Activated CD8-positive, alpha-beta memory T cell treated with anti-CD3 and anti-CD28 coated beads for 36 hours (primary cell): ENCODE data around the gene WBP1L. TPM values are rescaled to one million over a fixed set of nuclear protein-coding genes. Genes with fewer than 3 reads are reported as not detected.

Experiments
- CTCF ChIA-PET: fragments of 350-600 bp; sonication (Branson Sonifier 250); formaldehyde crosslinking; loops from one replicate; lab custom pipeline; 2021; ENCODE audit warnings: antibody characterized with exemption; lab: Charles Lee
- POLR2A ChIA-PET: fragments of 350-600 bp; sonication (Branson Sonifier 250); formaldehyde crosslinking; loops from one replicate; lab custom pipeline; 2021; ENCODE audit warnings: antibody characterized with exemption; lab: Charles Lee
- total RNA-seq, 2 experiments: library from RNA; stranded (reverse); gene quantifications; one replicate each; pipeline ENCODE4 v1.2.3, GENCODE V29; 2021

The WBP1L gene
- total RNA-seq, 2 experiments from 2014 or later: 12.7 to 13.8 TPM

GRCh38 chr10:102791754-102792395 is 48.1 kb downstream of the WBP1L start:
- ChIA-PET CTCF (interaction anchor here (0.6 kb wide), 1 partner anchor 8 kb away, joined by 3 read pairs; no protein-coding TSS in a partner anchor), POLR2A (interaction anchor here (0.6 kb wide), 1 partner anchor 13 kb away, joined by 5 read pairs; no protein-coding TSS in a partner anchor)

GRCh38 chr10:102795453-102796406 is 52.0 kb downstream of the WBP1L start:
- POLR2A ChIA-PET: no interaction called here
- CTCF ChIA-PET: interaction anchor here (0.6 kb wide), 1 partner anchor 1518 kb away, joined by 3 read pairs; no protein-coding TSS in a partner anchor

- POLR2A ChIA-PET: no interaction called here
- CTCF ChIA-PET: interaction anchor here (0.6 kb wide), 2 partner anchors 100 to 1518 kb away, joined by 3 read pairs; no protein-coding TSS in a partner anchor
Measured at GRCh38 chr10:102796407-102797176, 52.8 kb downstream of the WBP1L start.

- POLR2A ChIA-PET: no interaction called here
- CTCF ChIA-PET: no interaction called here
Measured at GRCh38 chr10:102799691-102800471, 56.1 kb downstream of the WBP1L start.

DNA sequence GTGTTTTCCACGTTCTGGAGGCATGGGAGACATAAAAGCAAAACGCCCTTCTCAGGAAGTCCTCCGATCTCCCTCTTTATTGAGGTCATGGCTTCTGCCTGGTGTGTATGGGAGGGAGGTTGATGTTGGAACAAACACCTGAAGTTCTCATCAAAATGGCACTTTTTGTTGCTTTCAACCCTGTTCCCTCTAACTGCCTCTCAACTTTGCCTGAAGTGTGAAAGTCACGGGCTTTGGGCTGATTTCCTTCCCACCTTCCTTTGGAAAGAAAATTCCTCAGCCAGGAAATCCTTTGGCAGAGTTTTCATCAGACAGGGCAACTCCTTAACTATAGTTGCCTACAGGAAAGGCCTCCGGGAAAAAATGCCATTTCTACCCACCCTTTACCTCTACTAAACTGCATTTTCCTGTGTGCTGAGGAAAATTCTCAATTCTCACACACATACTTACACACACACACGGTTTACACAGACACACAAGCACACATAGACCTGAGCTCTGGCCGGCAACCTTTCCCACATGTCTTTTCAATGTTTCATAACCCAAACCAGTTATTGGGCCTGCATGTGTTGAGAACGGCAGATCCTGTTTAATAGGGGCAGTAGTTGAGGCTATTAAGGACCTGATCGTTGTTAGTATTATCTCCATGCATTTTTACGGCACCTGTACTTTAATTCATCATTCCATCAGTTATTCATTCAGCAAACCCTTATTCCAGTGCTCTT is 57.0 kb downstream of the WBP1L start:
- ChIA-PET POLR2A (no interaction called here), CTCF (no interaction called here)

DNA sequence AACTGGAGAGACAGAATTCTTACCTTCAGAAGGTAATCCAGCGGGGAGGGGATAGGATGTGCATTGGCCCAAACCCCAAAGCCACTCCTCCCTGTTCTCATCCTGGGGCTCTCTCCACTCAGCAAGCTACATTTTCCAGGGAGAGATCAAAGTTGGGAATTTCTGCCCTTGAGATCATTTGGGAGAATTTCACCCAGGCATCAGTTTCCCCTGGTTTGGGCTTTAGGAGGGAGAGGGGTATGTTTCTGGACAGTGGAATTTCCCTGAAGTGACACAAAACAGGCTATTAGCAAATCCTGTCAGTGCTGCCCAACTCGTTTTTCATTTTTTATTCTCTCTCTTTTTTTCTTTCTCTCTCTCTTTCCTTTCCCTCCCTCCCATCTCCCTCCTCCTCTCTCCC is 57.7 kb downstream of the WBP1L start:
- CTCF ChIA-PET: no interaction called here
- POLR2A ChIA-PET: no interaction called here

DNA sequence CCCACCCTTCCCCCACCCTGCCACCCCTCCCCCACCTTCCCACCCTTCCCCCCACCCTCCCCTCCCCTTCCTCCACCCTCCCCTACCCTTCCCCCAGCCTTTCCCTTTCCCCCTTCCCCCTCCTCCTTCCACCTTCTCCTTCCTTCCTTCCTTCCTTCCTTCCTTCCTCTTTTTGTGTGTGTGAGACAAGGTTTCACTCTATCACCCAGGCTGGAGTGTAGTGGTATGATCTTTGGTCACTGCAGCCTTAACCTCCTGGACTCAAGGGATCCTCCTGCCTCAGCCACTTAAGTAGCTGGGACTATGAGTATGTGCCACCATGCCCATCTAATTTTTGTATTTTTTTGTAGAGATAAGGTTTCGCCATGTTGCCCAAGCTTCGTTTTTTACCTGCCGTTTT is 58.2 kb downstream of the WBP1L start:
- POLR2A ChIA-PET: no interaction called here
- CTCF ChIA-PET: no interaction called here

- POLR2A ChIA-PET: no interaction called here
Measured at GRCh38 chr10:102802920-102803534, 59.3 kb downstream of the WBP1L start.

GRCh38 chr10:102804382-102805055 is 60.8 kb downstream of the WBP1L start:
- ChIA-PET POLR2A (no interaction called here), CTCF (no interaction called here)

More at GRCh38 chr10:102802920-102803534, 59.3 kb downstream of the WBP1L start:
- CTCF ChIA-PET: interaction anchor here (0.8 kb wide), 1 partner anchor 111 kb away, joined by 3 read pairs; no protein-coding TSS in a partner anchor

GRCh38 chr10:102808380-102808779 is 64.6 kb downstream of the WBP1L start:
- POLR2A ChIA-PET: no interaction called here
- CTCF ChIA-PET: no interaction called here

DNA sequence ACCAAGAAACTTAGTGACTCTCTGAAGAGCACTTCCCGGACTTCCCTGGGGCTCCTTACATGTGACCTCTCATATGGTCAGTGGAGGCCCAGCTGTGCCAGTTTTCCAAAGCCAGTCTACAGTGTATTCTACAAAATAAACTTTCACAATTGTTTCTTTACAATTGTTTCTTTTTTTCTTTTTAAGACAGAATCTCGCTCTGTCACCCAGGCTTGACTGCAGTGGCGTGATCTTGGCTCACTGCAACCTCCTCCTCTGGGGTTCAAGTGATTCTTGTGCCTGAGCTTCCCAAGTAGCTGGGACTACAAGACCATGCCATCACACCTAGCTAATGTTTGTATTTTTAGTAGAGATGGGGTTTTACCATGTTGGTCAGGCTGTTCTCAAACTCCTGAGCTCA is 67.6 kb downstream of the WBP1L start:
- CTCF ChIA-PET: no interaction called here
- POLR2A ChIA-PET: no interaction called here

DNA sequence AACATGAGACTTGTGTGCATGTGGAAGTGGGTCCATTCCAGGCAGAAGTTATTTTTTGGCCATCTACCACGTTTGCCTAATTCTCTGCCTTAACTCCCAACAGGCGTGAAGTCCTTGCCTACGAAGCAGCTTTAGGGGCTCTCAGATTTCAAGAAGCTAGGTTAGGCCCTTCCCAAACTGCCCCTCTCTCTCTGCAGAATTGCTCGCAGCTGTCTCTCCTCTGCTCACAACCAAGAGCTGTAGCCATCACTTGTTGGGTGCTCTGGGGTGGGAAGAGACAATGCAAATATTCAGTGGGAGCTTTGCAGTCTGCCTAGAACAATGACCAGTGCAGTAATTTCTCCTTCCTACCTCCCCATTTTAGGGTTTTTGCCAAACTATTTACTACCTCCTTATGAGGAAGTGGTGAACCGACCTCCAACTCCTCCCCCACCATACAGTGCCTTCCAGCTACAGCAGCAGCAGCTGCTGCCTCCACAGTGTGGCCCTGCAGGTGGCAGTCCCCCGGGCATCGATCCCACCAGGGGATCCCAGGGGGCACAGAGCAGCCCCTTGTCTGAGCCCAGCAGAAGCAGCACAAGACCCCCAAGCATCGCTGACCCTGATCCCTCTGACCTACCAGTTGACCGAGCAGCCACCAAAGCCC is 68.6 kb downstream of the WBP1L start:
- ChIA-PET CTCF (no interaction called here), POLR2A (no interaction called here)

DNA sequence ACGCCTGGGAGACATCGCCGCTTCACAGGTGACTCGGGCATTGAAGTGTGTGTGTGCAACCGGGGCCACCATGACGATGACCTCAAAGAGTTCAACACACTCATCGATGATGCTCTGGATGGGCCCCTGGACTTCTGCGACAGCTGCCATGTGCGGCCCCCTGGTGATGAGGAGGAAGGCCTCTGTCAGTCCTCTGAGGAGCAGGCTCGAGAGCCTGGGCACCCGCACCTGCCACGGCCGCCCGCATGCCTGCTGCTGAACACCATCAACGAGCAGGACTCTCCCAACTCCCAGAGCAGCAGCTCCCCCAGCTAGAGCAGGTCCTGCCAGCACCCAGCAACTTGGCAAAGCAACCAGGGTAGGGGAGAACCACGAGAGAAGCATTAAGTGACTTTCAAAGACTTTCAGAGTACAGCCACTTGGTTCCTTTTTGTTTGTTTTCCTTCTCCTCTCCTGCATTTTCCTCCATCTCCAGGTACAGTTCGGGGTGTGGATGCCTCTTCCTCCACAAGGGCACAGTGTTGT is 69.3 kb downstream of the WBP1L start:
- POLR2A ChIA-PET: no interaction called here
- CTCF ChIA-PET: no interaction called here

DNA sequence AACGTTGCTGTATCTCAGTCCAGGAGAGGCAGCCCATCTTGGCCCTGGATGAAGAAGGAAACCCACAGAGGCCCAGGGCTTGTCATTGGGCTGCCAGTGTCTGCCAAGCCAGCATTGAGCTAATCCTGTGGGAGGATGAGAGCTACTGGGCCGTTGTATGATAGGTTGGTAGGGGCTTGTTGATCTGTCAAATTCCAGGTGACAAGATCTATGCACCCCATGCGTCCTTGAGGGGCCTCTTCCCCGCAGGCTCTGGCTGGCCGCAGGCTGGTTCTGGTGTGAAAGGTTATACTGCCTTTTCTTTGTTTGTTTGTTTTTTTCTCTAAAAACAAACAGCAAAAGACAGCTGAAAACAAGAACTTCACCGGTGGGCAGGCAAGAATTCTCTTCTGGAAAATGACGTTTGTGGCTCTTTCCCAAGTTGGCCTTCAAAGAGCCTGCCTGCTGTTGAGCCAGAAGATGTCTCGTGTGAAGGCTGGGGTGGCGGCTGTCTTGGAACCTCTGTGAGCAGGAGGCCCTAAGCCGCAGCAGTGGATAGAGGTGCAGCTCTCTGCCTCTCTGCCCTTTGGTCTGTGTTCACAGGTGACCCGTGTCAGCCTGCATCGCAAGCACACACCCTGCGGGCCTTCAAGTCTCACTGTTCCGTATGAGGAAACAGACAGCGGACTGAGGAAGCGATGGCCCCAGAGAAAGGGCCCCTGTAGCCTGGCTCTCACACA is 70.1 kb downstream of the WBP1L start:
- POLR2A ChIA-PET: no interaction called here
- CTCF ChIA-PET: no interaction called here

GRCh38 chr10:102814453-102814871 is 70.7 kb downstream of the WBP1L start:
- POLR2A ChIA-PET: no interaction called here
- CTCF ChIA-PET: no interaction called here
